Nephron progenitor cell (in vitro differentiated cells): ENCODE measurements around the gene SEC14L5.

Experiments
- DNase-seq: peaks from one replicate; pipeline ENCODE4 v3.0.0; 2021
- H3K27ac Mint-ChIP-seq: 2 replicates; pipeline ENCODE4 v1.8.0; 2021; ENCODE audit warnings: mild to moderate bottlenecking, moderate library complexity, mixed read lengths
- H3K27me3 Mint-ChIP-seq: 2 replicates; pipeline ENCODE4 v1.8.0; 2021; ENCODE audit warnings: mild to moderate bottlenecking, low read depth, mixed read lengths; ENCODE audit not compliant: poor library complexity
- H3K36me3 Mint-ChIP-seq: 2 replicates; pipeline ENCODE4 v1.8.0; 2021; ENCODE audit warnings: low read depth, mixed read lengths
- H3K4me1 Mint-ChIP-seq: 2 replicates; pipeline ENCODE4 v1.8.0; 2021; ENCODE audit warnings: mixed read lengths
- H3K4me3 Mint-ChIP-seq: 2 replicates; pipeline ENCODE4 v1.8.0; 2021; ENCODE audit warnings: mild to moderate bottlenecking, moderate library complexity, mixed read lengths
- H3K9me3 Mint-ChIP-seq: 2 replicates; pipeline ENCODE4 v1.8.0; 2021; ENCODE audit warnings: mild to moderate bottlenecking, moderate library complexity, mixed read lengths
- TF ChIP-seq, protein P1 (sequence below): fragments of 200-600 bp; sonication (generic); IDR thresholded peaks from 2 replicates; pipeline ENCODE4 v1.5.0; 2021; ENCODE audit warnings: antibody characterized with exemption

The SEC14L5 gene

DNA sequence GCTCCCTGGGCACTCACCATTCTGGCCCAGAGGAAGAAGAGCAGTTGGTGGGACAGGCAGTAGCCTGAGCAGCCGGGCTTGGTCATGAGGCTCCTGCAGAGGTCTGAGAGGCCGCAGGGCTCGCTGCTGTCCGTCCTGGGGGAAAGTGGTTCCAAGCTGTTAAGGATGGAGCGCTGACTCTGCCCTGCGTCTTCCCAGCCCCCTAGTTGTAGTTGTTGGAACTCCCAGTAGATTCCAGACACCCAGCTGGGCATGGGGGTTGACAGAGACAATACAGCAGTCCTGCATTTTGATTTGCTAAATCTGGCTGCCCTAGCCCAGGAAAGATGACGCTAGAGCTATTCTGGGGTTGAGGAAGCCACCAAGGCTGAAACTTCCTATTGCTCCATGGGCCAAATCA is 100.3 kb downstream of the SEC14L5 start:
- H3K9me3 Mint-ChIP-seq, result no peaks in the 10 kb centered on the region
- H3K27me3 Mint-ChIP-seq, result peaks cover 3% of the 10 kb centered on the region
- H3K36me3 Mint-ChIP-seq, result no peaks in the 10 kb centered on the region
- no peak overlapping the region for H3K27ac Mint-ChIP-seq
- H3K4me1 Mint-ChIP-seq, result peaks cover 21% of the 10 kb centered on the region
- no peak overlapping the region for H3K4me3 Mint-ChIP-seq
- DNase-seq, result peak; percentile 33
- TF ChIP-seq, protein P1, sequence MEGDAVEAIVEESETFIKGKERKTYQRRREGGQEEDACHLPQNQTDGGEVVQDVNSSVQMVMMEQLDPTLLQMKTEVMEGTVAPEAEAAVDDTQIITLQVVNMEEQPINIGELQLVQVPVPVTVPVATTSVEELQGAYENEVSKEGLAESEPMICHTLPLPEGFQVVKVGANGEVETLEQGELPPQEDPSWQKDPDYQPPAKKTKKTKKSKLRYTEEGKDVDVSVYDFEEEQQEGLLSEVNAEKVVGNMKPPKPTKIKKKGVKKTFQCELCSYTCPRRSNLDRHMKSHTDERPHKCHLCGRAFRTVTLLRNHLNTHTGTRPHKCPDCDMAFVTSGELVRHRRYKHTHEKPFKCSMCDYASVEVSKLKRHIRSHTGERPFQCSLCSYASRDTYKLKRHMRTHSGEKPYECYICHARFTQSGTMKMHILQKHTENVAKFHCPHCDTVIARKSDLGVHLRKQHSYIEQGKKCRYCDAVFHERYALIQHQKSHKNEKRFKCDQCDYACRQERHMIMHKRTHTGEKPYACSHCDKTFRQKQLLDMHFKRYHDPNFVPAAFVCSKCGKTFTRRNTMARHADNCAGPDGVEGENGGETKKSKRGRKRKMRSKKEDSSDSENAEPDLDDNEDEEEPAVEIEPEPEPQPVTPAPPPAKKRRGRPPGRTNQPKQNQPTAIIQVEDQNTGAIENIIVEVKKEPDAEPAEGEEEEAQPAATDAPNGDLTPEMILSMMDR, result no peak

DNA sequence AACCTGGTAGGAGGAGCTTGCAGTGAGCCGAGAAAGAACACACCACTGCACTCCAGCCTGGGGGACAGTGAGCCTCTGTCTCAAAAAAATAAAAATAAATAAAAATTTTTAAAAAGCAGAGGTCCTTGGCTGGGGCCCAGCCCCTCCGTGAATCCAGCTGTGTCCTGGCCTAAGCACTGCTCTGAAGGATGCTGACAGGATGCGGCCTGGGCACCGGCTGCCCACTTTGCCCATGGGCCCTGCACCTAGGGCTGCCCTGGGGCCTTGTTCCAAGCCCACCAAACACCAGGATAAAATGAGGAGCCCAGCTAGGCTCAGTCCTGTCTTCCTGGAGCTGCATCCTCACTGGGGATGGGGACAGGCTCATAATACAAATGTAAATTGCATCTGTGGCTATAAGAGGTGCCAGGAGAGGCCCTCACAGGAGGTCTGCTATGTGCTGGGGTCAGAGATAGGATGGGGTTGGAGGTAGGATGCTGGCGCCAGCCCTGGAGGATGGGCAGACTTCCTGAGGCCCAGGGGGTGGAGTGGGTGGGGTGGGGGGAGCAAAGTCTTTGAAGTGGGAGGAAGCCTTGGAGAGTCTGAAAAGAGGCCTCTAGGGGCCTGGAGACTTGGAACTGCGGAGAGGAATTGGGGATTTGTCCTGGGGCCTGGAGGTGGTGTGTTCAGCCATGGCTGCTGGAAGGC is 101.4 kb downstream of the SEC14L5 start:
- Mint-ChIP-seq H3K27me3 (peaks cover 3% of the 10 kb centered on the region), H3K9me3 (no peaks in the 10 kb centered on the region), H3K4me3 (no peak overlapping the region), H3K36me3 (no peaks in the 10 kb centered on the region), H3K4me1 (peaks cover 24% of the 10 kb centered on the region), H3K27ac (no peak overlapping the region)
- no peak for DNase-seq
- TF ChIP-seq, protein P1, result no peak

DNA sequence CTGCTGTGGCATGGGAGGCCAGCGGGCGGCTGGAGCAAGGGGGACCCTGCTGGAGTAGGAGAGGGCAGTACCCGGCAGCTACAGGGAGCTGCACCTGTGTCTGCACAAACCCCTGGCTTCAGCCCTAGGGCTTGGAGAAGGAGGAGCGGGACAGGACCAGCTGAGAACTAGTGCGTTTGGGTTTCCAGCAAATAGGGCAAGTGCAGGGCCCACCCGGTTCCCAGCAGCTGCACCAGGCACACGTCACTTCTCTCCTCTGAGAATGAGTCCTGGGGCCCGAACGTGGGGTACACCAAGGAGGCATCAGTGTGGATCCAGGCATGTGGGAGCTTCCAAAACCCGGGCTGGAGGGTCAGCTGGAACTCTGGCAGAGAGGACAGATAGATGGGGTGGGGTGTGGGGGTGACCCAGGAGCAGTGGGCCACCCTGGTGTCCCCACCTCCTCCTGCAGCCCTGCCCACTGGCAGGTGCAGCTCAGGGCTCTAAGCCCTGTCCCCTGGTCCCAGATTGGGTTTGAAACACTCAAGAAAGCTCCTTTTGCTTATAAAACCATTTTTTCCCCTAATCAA is 102.0 kb downstream of the SEC14L5 start:
- no peaks in the 10 kb centered on the region for H3K9me3 Mint-ChIP-seq
- H3K27me3 Mint-ChIP-seq, result peaks cover 3% of the 10 kb centered on the region
- no peak overlapping the region for H3K4me3 Mint-ChIP-seq
- no peaks in the 10 kb centered on the region for H3K36me3 Mint-ChIP-seq
- H3K27ac Mint-ChIP-seq, result no peak overlapping the region
- DNase-seq, result no peak
- TF ChIP-seq, protein P1, result no peak
- H3K4me1 Mint-ChIP-seq, result peaks cover 27% of the 10 kb centered on the region

DNA sequence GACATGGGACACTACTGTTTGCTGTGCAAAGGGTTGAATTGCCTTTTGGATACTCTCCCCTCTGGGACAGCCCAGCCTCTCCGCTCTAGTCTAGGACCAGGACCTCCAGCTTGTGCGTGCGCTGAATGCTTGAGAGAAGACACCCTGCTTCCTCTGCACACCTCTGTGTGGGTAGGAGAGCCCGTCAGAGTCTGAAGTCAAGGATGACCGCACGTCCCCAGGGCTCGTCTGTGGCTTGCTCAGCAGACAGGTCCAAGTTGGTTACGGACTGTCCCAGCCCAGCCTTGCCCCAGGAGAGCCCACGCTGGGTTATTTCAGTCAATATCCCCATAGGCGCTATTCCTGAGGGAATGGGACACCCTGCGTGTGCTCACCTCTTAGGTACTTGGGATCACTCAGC is 103.9 kb downstream of the SEC14L5 start:
- no peaks in the 10 kb centered on the region for H3K36me3 Mint-ChIP-seq
- H3K9me3 Mint-ChIP-seq, result no peaks in the 10 kb centered on the region
- DNase-seq, result no peak
- H3K27me3 Mint-ChIP-seq, result peaks cover 6% of the 10 kb centered on the region
- no peak overlapping the region for H3K27ac Mint-ChIP-seq
- TF ChIP-seq, protein P1, result no peak
- H3K4me1 Mint-ChIP-seq, result peaks cover 32% of the 10 kb centered on the region
- H3K4me3 Mint-ChIP-seq, result no peak overlapping the region

DNA sequence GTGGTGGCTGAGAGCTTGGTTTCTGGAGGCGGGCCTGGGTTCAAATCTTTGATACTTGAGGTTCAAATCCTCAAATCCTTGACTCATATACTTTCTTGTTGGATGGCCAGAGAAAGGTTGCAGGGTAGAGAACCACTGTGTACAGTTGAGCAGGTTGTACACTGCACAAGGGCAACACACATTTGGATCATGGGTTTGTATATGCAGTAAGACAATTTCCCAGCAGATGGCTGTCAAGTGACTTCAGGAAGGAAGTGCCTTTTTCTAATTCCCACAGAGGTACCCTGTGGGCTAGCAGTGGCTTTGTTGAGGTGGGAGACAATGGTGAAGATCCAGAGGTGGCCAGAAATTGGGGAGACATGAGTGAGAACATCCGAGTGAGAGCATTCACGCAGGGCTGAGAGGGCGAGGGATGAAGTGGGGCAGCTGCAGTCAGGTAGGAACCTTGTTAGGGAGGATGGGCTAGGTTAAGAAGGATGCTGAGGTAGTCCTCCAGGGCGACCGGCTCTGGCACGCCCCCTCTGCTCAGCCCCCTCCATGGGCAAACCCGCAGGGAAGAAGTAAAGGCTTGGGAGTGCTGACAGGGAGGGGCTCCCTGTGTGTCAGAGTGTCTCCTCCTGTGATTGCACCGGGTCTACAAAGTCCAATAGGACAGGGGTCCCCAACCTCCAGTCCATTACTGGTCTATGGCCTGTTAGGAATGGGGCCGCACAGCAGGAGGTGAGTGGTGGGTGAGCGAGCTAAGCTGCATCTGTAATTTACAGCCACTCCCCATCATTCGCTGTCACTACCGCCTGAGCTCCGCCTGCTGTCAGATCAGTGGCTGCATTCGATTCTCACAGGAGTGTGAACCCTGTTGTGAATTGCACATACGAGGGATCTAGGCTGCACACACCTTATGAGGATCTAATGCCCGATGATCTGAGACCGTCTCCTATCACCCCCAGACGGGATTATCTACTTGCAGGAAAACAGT is 104.9 kb downstream of the SEC14L5 start:
- Mint-ChIP-seq H3K9me3 (no peaks in the 10 kb centered on the region), H3K36me3 (no peaks in the 10 kb centered on the region), H3K27me3 (peaks cover 9% of the 10 kb centered on the region), H3K4me1 (peaks cover 32% of the 10 kb centered on the region), H3K27ac (no peak overlapping the region), H3K4me3 (no peak overlapping the region)
- DNase-seq, result no peak
- TF ChIP-seq, protein P1, result no peak
